HG03139 (cell line): ENCODE results near the gene ADGRG7.
A peak's percentile ranks its signal among the peaks of the same experiment; 100 is the strongest.

Experiments
- ATAC-seq: cut with Tn5 transposase; IDR thresholded peaks from one replicate; pipeline ENCODE4 v1.9.1; 2021; ENCODE audit not compliant: unreplicated experiment

Gene ADGRG7

GRCh38 chr3:100697172-100697571 lies 87.8 kb downstream of the ADGRG7 start:
- ATAC-seq: no peak

GRCh38 chr3:100697723-100698285 lies 88.4 kb downstream of the ADGRG7 start:
- ATAC-seq: no peak

GRCh38 chr3:100698736-100699135 lies 89.3 kb downstream of the ADGRG7 start:
- ATAC-seq: no peak

GRCh38 chr3:100700708-100701107 lies 91.3 kb downstream of the ADGRG7 start:
- ATAC-seq: no peak

- no peak for ATAC-seq
Measured at GRCh38 chr3:100702082-100702979, 92.9 kb downstream of the ADGRG7 start.

GRCh38 chr3:100702980-100703345 lies 93.6 kb downstream of the ADGRG7 start:
- ATAC-seq: no peak

GRCh38 chr3:100703865-100704264 lies 94.5 kb downstream of the ADGRG7 start:
- no peak for ATAC-seq

- no peak for ATAC-seq
Measured at GRCh38 chr3:100706365-100706764, 97.0 kb downstream of the ADGRG7 start.

GRCh38 chr3:100708644-100708988 lies 99.2 kb downstream of the ADGRG7 start:
- ATAC-seq: no peak

- ATAC-seq: peak; percentile 89
Measured at GRCh38 chr3:100708989-100709841, 99.8 kb downstream of the ADGRG7 start, which contains the start of gene TFG. Gene TFG, plus strand, starts transcription at chr3:100709494. Its CDS starts 4,192 bp downstream, at chr3:100713686.

- no peak for ATAC-seq
Measured at GRCh38 chr3:100709842-100710260, 100.5 kb downstream of the ADGRG7 start.

GRCh38 chr3:100710261-100710968 lies 101.0 kb downstream of the ADGRG7 start:
- peak; percentile 38 for ATAC-seq

GRCh38 chr3:100715176-100715575 lies 105.8 kb downstream of the ADGRG7 start:
- ATAC-seq: no peak

- no peak for ATAC-seq
Measured at GRCh38 chr3:100717063-100717462, 107.7 kb downstream of the ADGRG7 start.

GRCh38 chr3:100717637-100718487 lies 108.5 kb downstream of the ADGRG7 start:
- ATAC-seq: no peak

- ATAC-seq: no peak
Measured at GRCh38 chr3:100719136-100719535, 109.7 kb downstream of the ADGRG7 start.

- no peak for ATAC-seq
Measured at GRCh38 chr3:100720426-100720825, 111.0 kb downstream of the ADGRG7 start.

- no peak for ATAC-seq
Measured at GRCh38 chr3:100725935-100726513, 116.6 kb downstream of the ADGRG7 start.

GRCh38 chr3:100726706-100727105 lies 117.3 kb downstream of the ADGRG7 start:
- no peak for ATAC-seq

- ATAC-seq: no peak
Measured at GRCh38 chr3:100730524-100730923, 121.1 kb downstream of the ADGRG7 start.
